Activated CD8-positive, alpha-beta memory T cell treated with anti-CD3 and anti-CD28 coated beads, Interleukin-2, amount 50 U/mL, for 4 hours (primary cell): ENCODE measurements around the gene CADM2.

Experiments used
- DNase-seq: peaks from one replicate; pipeline ENCODE4 v3.0.0-alpha.2; 2020

CADM2 gene

DNA sequence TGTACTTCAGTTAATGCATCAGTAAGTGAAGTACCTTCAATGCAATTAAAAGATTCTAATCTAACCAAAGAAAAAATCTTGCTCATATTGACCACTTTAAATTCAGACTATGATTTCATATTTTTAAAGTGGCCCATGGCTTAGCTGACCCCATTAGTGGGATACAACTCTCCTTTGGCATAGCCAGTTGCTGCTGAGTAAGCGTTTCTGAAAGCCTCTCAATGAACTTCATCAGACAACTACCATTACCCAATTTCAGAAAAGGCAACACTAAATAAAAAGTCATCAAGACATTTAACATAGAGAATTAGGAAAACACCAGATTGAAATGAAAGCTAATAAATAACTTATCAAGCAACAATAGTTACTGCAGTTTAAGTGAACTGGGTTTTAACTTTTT, 27.0 kb downstream of the CADM2 start:
- no peak for DNase-seq

- DNase-seq, result no peak
Measured at GRCh38 chr3:84987706-84988504, 29.1 kb downstream of the CADM2 start.

- DNase-seq, result no peak
Measured at GRCh38 chr3:84989102-84989501, 30.3 kb downstream of the CADM2 start.

DNA sequence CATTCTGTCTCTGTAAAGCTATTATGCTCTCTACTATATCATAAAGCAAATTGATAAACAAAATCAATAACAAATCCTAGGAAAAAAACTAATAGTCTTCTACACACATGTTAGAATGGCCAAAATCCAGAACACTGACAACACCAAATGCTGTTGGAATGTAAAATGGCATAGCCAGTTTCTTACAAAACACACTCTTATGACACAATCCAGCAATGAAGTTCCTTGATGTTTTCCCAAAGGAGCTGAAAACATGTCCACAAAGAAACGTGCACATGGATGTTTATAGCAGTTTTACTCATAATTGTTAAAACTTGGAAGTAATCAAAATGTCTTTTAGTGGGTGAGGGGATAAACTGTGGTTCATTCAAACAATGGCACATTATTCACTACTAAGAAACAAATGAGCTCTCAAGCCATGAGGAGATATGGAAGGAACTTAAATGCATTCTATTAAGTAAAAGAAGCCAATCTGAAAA, 32.7 kb downstream of the CADM2 start:
- no peak for DNase-seq

DNA sequence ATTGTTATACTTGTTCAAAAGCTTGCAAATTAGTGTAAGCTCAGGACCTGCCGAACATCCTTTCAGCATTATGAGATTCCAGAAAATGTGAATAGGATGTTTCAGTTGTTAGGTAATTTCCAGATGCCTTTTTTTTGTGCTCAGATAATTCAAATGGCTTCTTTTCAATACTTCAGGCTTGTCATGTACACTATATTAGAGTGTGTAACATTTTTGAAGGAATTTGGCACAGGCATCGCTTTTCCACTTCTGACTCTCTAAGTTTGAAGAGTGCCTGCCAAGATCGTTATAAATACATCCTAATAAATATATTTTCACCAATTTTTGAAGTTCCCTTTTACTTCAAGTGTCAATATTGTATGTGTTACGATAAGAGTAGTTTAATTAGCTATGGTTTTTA, 35.2 kb downstream of the CADM2 start:
- DNase-seq, result no peak

- DNase-seq, result no peak
Measured at GRCh38 chr3:84998545-84998944, 39.8 kb downstream of the CADM2 start.

DNA sequence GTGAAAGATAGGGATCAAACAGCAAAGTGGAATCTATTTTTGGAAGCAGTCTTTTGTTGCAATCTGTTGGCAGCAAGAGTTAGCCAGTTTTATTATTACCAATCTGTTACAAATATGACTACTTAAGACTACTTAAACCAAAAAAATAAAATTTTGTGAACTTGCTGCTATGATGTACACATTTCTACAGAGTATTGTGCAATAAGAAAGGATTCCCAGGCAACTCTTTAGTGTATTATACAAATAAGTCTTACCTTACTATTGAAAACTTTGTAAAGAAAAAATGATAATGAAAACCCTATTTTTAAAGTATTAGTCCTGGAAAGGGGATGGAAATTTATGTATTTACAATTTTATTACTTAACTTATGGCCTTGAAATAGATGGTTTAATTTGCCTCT, 44.7 kb downstream of the CADM2 start:
- no peak for DNase-seq

- no peak for DNase-seq
Measured at GRCh38 chr3:85004147-85004546, 45.4 kb downstream of the CADM2 start.

- no peak for DNase-seq
Measured at GRCh38 chr3:85005946-85006345, 47.2 kb downstream of the CADM2 start.

- DNase-seq, result no peak
Measured at GRCh38 chr3:85007195-85008094, 48.7 kb downstream of the CADM2 start.

- DNase-seq, result no peak
Measured at GRCh38 chr3:85020828-85021227, 62.0 kb downstream of the CADM2 start.

DNA sequence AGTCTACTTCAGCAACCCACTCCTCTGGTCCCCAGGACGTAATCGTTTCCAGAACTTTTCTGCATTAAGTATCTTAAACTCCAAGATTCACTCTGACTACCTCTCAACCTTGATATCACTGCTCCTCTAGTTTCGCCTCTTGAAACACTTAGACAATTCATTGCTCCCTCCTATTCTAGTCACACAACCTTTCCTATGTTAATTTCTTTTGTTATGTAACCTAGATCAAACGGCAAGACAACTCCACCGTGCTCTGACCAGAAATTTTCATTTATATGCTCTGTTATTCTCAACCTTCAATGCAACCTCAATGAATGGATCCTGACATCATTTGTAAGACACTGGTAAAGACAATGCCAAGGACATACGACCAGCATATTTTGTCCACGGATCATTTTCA, 71.3 kb downstream of the CADM2 start:
- no peak for DNase-seq

- DNase-seq, result no peak
Measured at GRCh38 chr3:85037203-85037602, 78.4 kb downstream of the CADM2 start.

DNA sequence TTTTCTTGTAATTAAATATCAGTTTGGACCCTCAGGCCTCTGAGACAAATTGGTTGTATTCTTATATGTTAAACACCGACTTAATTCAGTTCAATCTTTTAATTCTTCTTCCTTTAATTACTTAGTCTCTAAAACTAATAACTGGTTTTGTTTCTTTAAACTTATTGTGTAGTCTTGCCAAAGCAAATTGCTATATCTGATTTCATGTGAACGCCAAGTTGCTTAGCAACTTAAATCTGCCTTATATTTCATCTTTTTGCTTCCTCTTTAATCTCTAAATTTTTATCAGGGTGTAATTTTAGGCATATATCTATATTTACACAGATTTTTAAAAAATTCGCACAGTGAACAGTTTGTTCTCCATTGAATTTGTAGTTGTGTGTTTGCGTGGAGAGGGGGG, 82.2 kb downstream of the CADM2 start:
- DNase-seq, result no peak

- no peak for DNase-seq
Measured at GRCh38 chr3:85041562-85042055, 82.8 kb downstream of the CADM2 start.

GRCh38 chr3:85050821-85051220, 92.0 kb downstream of the CADM2 start:
- DNase-seq, result no peak

DNA sequence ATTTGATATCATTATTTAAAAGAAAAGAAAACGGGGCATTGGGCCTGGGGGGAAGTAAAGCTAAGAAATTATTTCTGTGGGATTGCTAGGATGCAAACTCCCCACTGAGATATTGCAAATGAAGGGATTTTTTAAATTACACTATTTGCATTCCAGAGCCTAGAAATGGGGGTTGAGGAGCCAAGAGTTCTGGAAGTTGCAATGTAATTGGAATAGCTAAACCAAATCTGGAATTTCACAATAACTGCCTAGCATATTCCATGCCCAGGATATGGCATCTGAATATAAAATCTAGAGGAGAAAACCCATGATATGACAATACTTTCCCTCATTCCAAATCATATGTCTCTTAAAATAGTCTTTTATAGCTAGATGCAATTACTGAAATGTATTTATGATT, 93.0 kb downstream of the CADM2 start:
- DNase-seq, result no peak

- DNase-seq, result no peak
Measured at GRCh38 chr3:85053626-85054025, 94.8 kb downstream of the CADM2 start.

DNA sequence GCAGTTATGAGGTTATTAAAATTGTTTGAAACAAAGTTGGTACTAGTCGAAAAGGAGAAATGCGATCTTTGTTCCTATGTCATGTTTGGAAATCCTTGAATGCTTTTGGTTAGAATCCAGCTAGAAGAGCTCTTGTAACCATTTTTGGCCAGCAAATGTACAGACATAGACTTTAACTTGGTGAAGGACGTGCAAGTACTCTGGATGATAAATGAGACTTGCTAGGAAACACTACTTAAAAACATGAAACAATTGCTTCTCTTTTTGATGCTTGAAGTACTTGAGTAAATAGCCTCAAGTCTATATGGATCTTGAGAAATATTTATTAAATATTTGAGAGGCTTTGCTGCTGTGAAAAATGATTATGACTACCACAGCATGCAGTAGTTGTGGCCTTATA, 95.8 kb downstream of the CADM2 start:
- no peak for DNase-seq

DNA sequence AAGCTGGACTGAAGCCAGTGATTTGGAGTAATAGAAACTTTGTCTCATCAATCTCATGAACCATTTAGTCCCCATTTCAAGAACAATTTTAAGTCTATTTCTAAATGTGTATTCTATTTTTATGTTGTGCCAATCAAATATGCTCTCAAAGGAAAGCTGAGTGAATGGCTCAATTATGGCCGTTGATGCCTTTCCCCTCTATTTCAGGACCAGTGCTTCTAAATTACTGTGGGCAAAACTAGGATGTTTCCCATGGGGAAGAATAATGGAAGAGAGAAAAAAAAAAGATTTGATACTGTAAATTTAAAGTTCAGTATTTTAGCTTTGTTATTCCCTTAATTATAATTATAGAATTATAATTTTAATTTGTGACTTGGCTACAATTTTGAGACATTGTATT, 110.1 kb downstream of the CADM2 start:
- DNase-seq, result no peak

- no peak for DNase-seq
Measured at GRCh38 chr3:85074003-85074402, 115.2 kb downstream of the CADM2 start.

DNA sequence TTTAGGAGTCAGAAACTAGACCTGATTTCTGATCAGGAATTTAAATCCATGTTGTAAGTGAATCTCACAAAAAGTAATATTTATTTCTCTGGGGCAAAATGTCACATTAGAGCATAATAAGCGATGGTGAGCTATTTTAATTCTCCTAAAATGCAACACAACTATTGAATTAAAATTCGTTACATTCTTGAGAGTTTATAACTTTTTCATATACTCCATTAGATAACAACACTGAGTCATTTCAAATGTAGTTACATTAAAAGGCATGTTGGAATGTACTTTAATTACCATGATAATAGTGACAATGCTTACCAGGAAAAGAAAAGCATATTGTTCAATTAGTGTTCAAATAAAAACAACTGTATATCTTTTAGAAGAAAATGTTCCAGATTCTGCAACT, 116.9 kb downstream of the CADM2 start:
- no peak for DNase-seq

DNA sequence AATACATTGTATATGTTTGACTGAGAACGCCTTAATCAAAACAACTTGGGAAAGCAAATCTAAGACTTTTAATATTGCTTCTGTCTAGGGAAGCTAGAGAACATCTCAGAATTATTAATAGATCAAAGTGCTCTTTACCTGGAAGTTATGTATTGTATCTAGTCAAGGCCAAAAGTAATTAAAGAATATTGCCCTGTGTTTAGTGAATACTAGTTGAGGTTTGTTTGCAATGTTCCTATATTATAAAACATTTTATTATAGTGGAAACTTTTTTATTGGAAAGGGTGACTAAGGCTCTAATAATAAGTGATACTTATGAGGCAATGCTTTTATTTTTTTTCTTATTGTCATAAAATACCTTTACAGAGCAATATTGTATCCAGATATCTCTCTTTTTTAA, 118.2 kb downstream of the CADM2 start:
- DNase-seq, result no peak
